Ovary (tissue), 3 donors: Measurements from ENCODE around the gene FAM180A.

Source experiments
- CTCF ChIP-seq, 3 donors: fragments of 450-650 bp in 2 of 3; fragments of 200-600 bp in 1 of 3; IDR thresholded peaks; one replicate each; pipeline versions ENCODE4 v1.5.1 to v1.8.0; 2016 to 2022; ENCODE audit warnings: antibody characterized with exemption in 3 of 3, mild to moderate bottlenecking in 1 of 3
- POLR2A ChIP-seq: fragments of 450-650 bp; IDR thresholded peaks from one replicate; pipeline ENCODE4 v1.6.1; 2017; ENCODE audit warnings: antibody characterized with exemption, mild to moderate bottlenecking, moderate library complexity
- donor health status: DM: no; HTN: no; CAD: no.

GRCh38 chr7:135681762-135682161 lies 66.9 kb downstream of the FAM180A start:
- TF ChIP-seq POLR2A (no peak), CTCF (IDR thresholded peaks at IDR 0.05) (no peak)
